Dendritic cell treated with granulocyte-macrophage colony-stimulating factor and Interleukin-4, amounts not matched to agents 40 ng/mL and 50 ng/mL, for 4 days (primary cell): ENCODE results near the gene MAST4.

Experiments used
- H3K27ac Mint-ChIP-seq: one replicate; pipeline ENCODE4 v1.8.0; 2022; ENCODE audit warnings: mild to moderate bottlenecking, mixed read lengths
- H3K27me3 Mint-ChIP-seq: one replicate; pipeline ENCODE4 v1.8.0; 2022; ENCODE audit warnings: mild to moderate bottlenecking, mixed read lengths
- H3K36me3 Mint-ChIP-seq: one replicate; pipeline ENCODE4 v1.8.0; 2022; ENCODE audit warnings: low read depth, mixed read lengths
- H3K4me1 Mint-ChIP-seq: one replicate; pipeline ENCODE4 v1.8.0; 2022; ENCODE audit warnings: low read depth, mixed read lengths
- H3K4me3 Mint-ChIP-seq: one replicate; pipeline ENCODE4 v1.8.0; 2022; ENCODE audit warnings: mild to moderate bottlenecking, moderate library complexity, mixed read lengths
- H3K9me3 Mint-ChIP-seq: one replicate; pipeline ENCODE4 v1.8.0; 2022; ENCODE audit warnings: mixed read lengths
- intact Hi-C: fragments of 100-400 bp; cut with micrococcal nuclease; formaldehyde crosslinking; loops from one replicate; pipeline ENCODE4 v1.15.0; 2022

MAST4 gene

GRCh38 chr5:66779528-66779927, 183.3 kb downstream of the MAST4 start:
- Mint-ChIP-seq H3K4me3 (no peak overlapping the region), H3K27ac (no peak overlapping the region), H3K9me3 (peaks cover 8% of the 10 kb centered on the region), H3K27me3 (no peaks in the 10 kb centered on the region), H3K36me3 (no peaks in the 10 kb centered on the region), H3K4me1 (no peaks in the 10 kb centered on the region)
- intact Hi-C loops, result no loop called here

GRCh38 chr5:66788556-66788955, 192.4 kb downstream of the MAST4 start:
- Mint-ChIP-seq H3K4me1 (no peaks in the 10 kb centered on the region), H3K4me3 (no peak overlapping the region), H3K36me3 (no peaks in the 10 kb centered on the region), H3K27ac (no peak overlapping the region), H3K27me3 (no peaks in the 10 kb centered on the region), H3K9me3 (no peaks in the 10 kb centered on the region)
- intact Hi-C loops, result no loop called here

GRCh38 chr5:66789434-66789833, 193.2 kb downstream of the MAST4 start:
- intact Hi-C loops, result no loop called here
- Mint-ChIP-seq H3K4me1 (no peaks in the 10 kb centered on the region), H3K4me3 (no peak overlapping the region), H3K27ac (no peak overlapping the region), H3K9me3 (no peaks in the 10 kb centered on the region), H3K36me3 (no peaks in the 10 kb centered on the region), H3K27me3 (no peaks in the 10 kb centered on the region)

- no peaks in the 10 kb centered on the region for H3K36me3 Mint-ChIP-seq
- H3K4me3 Mint-ChIP-seq, result no peak overlapping the region
- intact Hi-C loops, result no loop called here
- H3K27ac Mint-ChIP-seq, result no peak overlapping the region
- H3K27me3 Mint-ChIP-seq, result peaks cover 4% of the 10 kb centered on the region
- no peaks in the 10 kb centered on the region for H3K4me1 Mint-ChIP-seq
- no peaks in the 10 kb centered on the region for H3K9me3 Mint-ChIP-seq
Measured at GRCh38 chr5:66793049-66793448, 196.9 kb downstream of the MAST4 start.

GRCh38 chr5:66795682-66796081, 199.5 kb downstream of the MAST4 start:
- Mint-ChIP-seq H3K36me3 (no peaks in the 10 kb centered on the region), H3K4me3 (no peak overlapping the region), H3K27me3 (peaks cover 15% of the 10 kb centered on the region), H3K27ac (no peak overlapping the region), H3K4me1 (no peaks in the 10 kb centered on the region), H3K9me3 (no peaks in the 10 kb centered on the region)
- intact Hi-C loops, result no loop called here

GRCh38 chr5:66796305-66797292, 200.4 kb downstream of the MAST4 start:
- Mint-ChIP-seq H3K4me3 (no peak overlapping the region), H3K27me3 (peaks cover 15% of the 10 kb centered on the region), H3K36me3 (no peaks in the 10 kb centered on the region), H3K4me1 (no peaks in the 10 kb centered on the region), H3K9me3 (no peaks in the 10 kb centered on the region), H3K27ac (no peak overlapping the region)
- intact Hi-C loops, result no loop called here

GRCh38 chr5:66802941-66803340, 206.7 kb downstream of the MAST4 start:
- Mint-ChIP-seq H3K36me3 (no peaks in the 10 kb centered on the region), H3K4me3 (no peak overlapping the region), H3K27ac (no peak overlapping the region), H3K27me3 (peaks cover 16% of the 10 kb centered on the region), H3K9me3 (no peaks in the 10 kb centered on the region), H3K4me1 (no peaks in the 10 kb centered on the region)
- intact Hi-C loops, result no loop called here

GRCh38 chr5:66805514-66806430, 209.6 kb downstream of the MAST4 start:
- Mint-ChIP-seq H3K27ac (no peak overlapping the region), H3K9me3 (no peaks in the 10 kb centered on the region), H3K27me3 (peaks cover 6% of the 10 kb centered on the region), H3K36me3 (no peaks in the 10 kb centered on the region), H3K4me1 (peaks cover 8% of the 10 kb centered on the region), H3K4me3 (no peak overlapping the region)
- intact Hi-C loops, result no loop called here

- no peaks in the 10 kb centered on the region for H3K36me3 Mint-ChIP-seq
- intact Hi-C loops, result no loop called here
- no peaks in the 10 kb centered on the region for H3K9me3 Mint-ChIP-seq
- peaks cover 6% of the 10 kb centered on the region for H3K27me3 Mint-ChIP-seq
- no peak overlapping the region for H3K27ac Mint-ChIP-seq
- H3K4me3 Mint-ChIP-seq, result no peak overlapping the region
- peaks cover 13% of the 10 kb centered on the region for H3K4me1 Mint-ChIP-seq
Measured at GRCh38 chr5:66807743-66808142, 211.6 kb downstream of the MAST4 start.

- Mint-ChIP-seq H3K27me3 (peaks cover 8% of the 10 kb centered on the region), H3K9me3 (no peaks in the 10 kb centered on the region), H3K4me1 (peaks cover 13% of the 10 kb centered on the region), H3K4me3 (no peak overlapping the region), H3K27ac (no peak overlapping the region), H3K36me3 (no peaks in the 10 kb centered on the region)
- intact Hi-C loops, result no loop called here
Measured at GRCh38 chr5:66808663-66809062, 212.5 kb downstream of the MAST4 start.

GRCh38 chr5:66810151-66810550, 214.0 kb downstream of the MAST4 start:
- intact Hi-C loops, result loop anchor here (5.0 to 10.0 kb wide), 2 partner anchors 342 to 395 kb away; no protein-coding TSS in a partner anchor
- no peak overlapping the region for H3K4me3 Mint-ChIP-seq
- peaks cover 5% of the 10 kb centered on the region for H3K27me3 Mint-ChIP-seq

GRCh38 chr5:66810848-66811261, 214.7 kb downstream of the MAST4 start:
- Mint-ChIP-seq H3K4me1 (peaks cover 13% of the 10 kb centered on the region), H3K27ac (no peak overlapping the region), H3K27me3 (peaks cover 7% of the 10 kb centered on the region), H3K4me3 (no peak overlapping the region), H3K9me3 (no peaks in the 10 kb centered on the region), H3K36me3 (no peaks in the 10 kb centered on the region)
- intact Hi-C loops, result loop anchor here (5.0 to 10.0 kb wide), 2 partner anchors 341 to 394 kb away; no protein-coding TSS in a partner anchor

More at GRCh38 chr5:66810151-66810550, 214.0 kb downstream of the MAST4 start:
- Mint-ChIP-seq H3K27ac (no peak overlapping the region), H3K36me3 (no peaks in the 10 kb centered on the region), H3K4me1 (peaks cover 13% of the 10 kb centered on the region), H3K9me3 (no peaks in the 10 kb centered on the region)

- Mint-ChIP-seq H3K27me3 (peaks cover 13% of the 10 kb centered on the region), H3K27ac (no peak overlapping the region), H3K4me1 (peaks cover 13% of the 10 kb centered on the region), H3K4me3 (no peak overlapping the region), H3K36me3 (no peaks in the 10 kb centered on the region), H3K9me3 (no peaks in the 10 kb centered on the region)
- intact Hi-C loops, result loop anchor here (5.0 to 10.0 kb wide), 2 partner anchors 340 to 393 kb away; no protein-coding TSS in a partner anchor
Measured at GRCh38 chr5:66812291-66812690, 216.1 kb downstream of the MAST4 start.

- H3K4me1 Mint-ChIP-seq, result peaks cover 13% of the 10 kb centered on the region
- no peak overlapping the region for H3K4me3 Mint-ChIP-seq
- H3K9me3 Mint-ChIP-seq, result no peaks in the 10 kb centered on the region
- intact Hi-C loops, result loop anchor here (5.0 to 10.0 kb wide), 2 partner anchors 339 to 391 kb away; no protein-coding TSS in a partner anchor
- peaks cover 11% of the 10 kb centered on the region for H3K27me3 Mint-ChIP-seq
- no peaks in the 10 kb centered on the region for H3K36me3 Mint-ChIP-seq
- H3K27ac Mint-ChIP-seq, result no peak overlapping the region
Measured at GRCh38 chr5:66813306-66813705, 217.1 kb downstream of the MAST4 start.
